Jurkat, Clone E6-1 (cell line): ENCODE measurements around the gene L2HGDH. TPM values are rescaled to one million over a fixed set of nuclear protein-coding genes. Genes with fewer than 3 reads are reported as not detected.
"Not testable (repeated sequence)": the region's sequence is repeated elsewhere in the genome, so short reads cannot be mapped to it uniquely, and the experiment has no call there.

Experiments used
- DNase-seq: peaks from one replicate; pipeline ENCODE4 v3.0.0-alpha.2; 2011; ENCODE audit warnings: low read depth, low spot score
- H3K4me3 ChIP-seq: 2 replicates; pipeline ENCODE4 v1.5.1; 2011; ENCODE audit warnings: mild to moderate bottlenecking, low read length, control low read depth, moderate library complexity
- polyA plus RNA-seq: library from polyadenylated mRNA; unstranded; fragments of >200 nt; gene quantifications from one replicate; pipeline ENCODE4 v1.2.1, GENCODE V29; 2012; ENCODE audit warnings: missing spikeins; ENCODE audit not compliant: insufficient read length, insufficient read depth

L2HGDH gene
- 10.4 TPM for polyA plus RNA-seq

GRCh38 chr14:50311972-50312733, at the start of gene L2HGDH, which contains the start of gene DMAC2L:
TSS of gene L2HGDH (minus strand) at chr14:50312229. CDS start at chr14:50312150, 79 bp downstream.
TSS of gene DMAC2L (plus strand) at chr14:50312324. CDS start at chr14:50321488, 9,164 bp downstream.
- DNase-seq, result peak; percentile 80
- peak within 1 kb of the TSS; percentile 92 for H3K4me3 ChIP-seq

DNA sequence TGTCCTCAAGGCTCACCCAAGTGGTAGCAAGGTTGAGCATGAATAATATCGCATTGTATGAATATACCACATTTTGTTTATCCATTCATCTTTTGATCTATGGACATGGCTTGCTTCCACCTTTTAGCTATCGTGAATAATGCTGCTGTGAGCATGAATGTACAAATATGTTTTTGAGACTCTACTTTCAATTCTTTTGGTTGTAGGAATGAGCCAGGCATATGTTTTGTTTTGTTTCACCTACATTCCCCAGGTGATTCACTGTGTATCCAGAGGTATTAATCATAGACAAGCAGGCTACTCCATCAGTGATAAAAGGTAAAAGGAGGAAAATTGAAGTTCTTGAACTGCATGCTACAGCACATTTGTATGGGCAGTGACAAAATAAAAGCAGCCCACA, 48.8 kb upstream of the L2HGDH start:
- no peak overlapping the region for H3K4me3 ChIP-seq
- no peak for DNase-seq

DNA sequence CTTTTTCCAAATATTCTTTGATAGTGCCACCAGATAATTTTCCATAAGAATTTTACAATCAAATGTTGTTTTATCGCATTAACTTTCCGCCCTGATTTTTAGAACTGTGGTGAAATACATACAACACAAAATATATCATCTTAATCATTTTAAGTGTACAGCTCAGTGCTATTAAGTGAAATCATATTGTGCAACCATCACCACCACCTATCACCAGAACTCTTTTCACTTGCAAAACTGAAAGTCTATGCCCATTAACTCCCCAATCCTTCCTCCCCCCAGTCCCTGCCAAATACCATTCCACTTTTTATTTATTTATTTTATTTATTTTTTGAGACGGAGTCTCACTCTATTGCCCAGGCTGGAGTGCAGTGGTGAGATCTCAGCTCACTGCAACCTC, 48.1 kb upstream of the L2HGDH start:
- no peak for DNase-seq
- no peak overlapping the region for H3K4me3 ChIP-seq

GRCh38 chr14:50359631-50360030, 47.6 kb upstream of the L2HGDH start:
- no peak overlapping the region for H3K4me3 ChIP-seq
- DNase-seq, result no peak

DNA sequence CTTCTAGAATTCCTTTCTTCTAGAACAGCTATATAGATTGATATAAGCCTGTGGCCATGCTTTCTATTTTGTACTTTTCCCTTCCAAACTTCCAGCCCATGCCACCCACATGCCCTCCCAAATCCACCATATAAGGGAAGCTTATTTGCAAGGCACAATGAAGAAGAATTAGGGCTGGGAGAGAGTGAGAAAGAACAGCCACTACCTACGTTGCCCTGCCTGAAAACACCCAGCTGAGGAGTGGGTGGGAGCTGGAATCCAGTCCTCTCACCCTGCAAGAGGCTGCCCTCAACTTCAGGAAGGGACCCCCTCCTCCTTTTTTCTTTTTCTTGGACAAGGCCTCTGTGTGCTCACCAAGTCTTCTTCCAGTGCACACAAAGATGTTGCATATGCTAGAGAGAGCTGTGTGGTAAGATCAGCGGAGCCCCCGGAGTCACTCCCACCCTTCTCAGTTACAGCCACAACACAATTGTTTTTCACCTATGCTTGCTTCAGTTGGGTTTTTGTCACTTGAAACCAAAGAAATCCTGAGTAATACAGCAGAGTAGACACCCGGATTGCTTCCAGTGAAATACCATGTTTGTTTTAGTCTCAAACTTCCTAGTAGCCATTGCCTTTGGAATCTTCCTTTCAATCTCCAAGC, 45.8 kb upstream of the L2HGDH start:
- no peak for DNase-seq
- H3K4me3 ChIP-seq, result no peak overlapping the region

DNA sequence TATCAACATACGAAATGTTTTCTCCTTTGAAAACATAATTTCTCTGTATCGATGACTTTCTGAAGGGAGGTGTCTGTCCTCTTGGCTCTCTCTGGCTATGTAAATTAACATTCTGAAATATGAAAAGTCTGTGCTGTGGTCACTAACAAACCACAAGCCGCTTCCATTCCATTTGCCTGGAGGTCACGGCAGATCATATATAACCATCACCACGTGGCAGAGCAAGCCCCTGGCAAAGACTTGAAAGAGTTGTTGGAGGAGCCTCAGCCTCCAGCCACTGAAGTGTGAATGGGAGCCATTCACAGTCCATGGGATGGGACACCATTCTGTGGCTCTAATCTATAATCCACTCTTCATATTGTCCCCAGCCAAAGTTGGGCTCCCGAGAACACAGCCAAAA, 45.1 kb upstream of the L2HGDH start:
- no peak for DNase-seq

DNA sequence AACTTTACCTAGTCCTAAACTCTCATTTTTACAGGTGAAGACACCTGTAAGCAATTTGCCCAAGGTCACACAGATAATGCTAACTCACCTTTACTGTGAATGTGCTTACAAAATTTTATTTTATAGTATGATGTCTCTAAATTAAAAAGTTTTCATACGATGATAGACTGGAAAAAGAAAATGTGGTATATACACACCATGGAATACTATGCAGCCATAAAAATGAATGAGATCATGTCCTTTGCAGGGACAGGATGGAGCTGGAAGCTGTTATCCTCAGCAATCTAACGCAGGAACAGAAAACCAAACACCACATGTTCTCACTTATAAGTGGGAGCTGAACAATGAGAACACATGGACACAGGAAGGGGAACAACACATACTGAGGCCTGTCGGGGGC, 44.3 kb upstream of the L2HGDH start:
- not testable (repeated sequence) for DNase-seq, H3K4me3 ChIP-seq

More for the DNA sequence above, 45.1 kb upstream of the L2HGDH start:
- no peak overlapping the region for H3K4me3 ChIP-seq

- no peak overlapping the region for H3K4me3 ChIP-seq
- DNase-seq, result no peak
Measured at GRCh38 chr14:50355692-50356091, 43.7 kb upstream of the L2HGDH start.

- DNase-seq, result no peak
Measured at GRCh38 chr14:50354527-50354926, 42.5 kb upstream of the L2HGDH start.

GRCh38 chr14:50353126-50353525, 41.1 kb upstream of the L2HGDH start:
- no peak overlapping the region for H3K4me3 ChIP-seq
- no peak for DNase-seq

More at GRCh38 chr14:50354527-50354926, 42.5 kb upstream of the L2HGDH start:
- H3K4me3 ChIP-seq, result no peak overlapping the region

DNA sequence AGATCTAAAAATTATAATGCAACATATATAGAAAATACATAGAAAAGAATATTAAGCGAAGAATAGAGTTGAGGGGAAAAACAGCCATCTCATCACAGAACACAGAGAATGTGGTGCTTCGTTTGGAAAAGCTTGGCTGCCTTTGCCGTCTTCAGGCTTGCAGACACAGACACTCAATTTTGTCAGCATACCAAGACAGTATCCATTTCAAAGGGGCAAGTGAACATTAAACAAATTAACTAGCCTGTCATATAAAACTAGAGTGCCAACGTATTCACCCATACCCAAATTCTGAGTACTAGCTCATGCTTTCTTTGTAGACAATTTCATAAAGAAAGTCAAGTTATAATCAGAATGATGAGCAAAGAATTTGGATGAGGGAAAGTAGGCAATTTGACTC, 40.6 kb upstream of the L2HGDH start:
- no peak for DNase-seq
- no peak overlapping the region for H3K4me3 ChIP-seq

GRCh38 chr14:50350975-50351374, 38.9 kb upstream of the L2HGDH start:
- no peak overlapping the region for H3K4me3 ChIP-seq
- no peak for DNase-seq

- H3K4me3 ChIP-seq, result no peak overlapping the region
- DNase-seq, result no peak
Measured at GRCh38 chr14:50348933-50349332, 36.9 kb upstream of the L2HGDH start.

GRCh38 chr14:50347521-50347920, 35.5 kb upstream of the L2HGDH start:
- no peak for DNase-seq
- no peak overlapping the region for H3K4me3 ChIP-seq

- DNase-seq, result no peak
- H3K4me3 ChIP-seq, result no peak overlapping the region
Measured at GRCh38 chr14:50345846-50346422, 33.9 kb upstream of the L2HGDH start.

DNA sequence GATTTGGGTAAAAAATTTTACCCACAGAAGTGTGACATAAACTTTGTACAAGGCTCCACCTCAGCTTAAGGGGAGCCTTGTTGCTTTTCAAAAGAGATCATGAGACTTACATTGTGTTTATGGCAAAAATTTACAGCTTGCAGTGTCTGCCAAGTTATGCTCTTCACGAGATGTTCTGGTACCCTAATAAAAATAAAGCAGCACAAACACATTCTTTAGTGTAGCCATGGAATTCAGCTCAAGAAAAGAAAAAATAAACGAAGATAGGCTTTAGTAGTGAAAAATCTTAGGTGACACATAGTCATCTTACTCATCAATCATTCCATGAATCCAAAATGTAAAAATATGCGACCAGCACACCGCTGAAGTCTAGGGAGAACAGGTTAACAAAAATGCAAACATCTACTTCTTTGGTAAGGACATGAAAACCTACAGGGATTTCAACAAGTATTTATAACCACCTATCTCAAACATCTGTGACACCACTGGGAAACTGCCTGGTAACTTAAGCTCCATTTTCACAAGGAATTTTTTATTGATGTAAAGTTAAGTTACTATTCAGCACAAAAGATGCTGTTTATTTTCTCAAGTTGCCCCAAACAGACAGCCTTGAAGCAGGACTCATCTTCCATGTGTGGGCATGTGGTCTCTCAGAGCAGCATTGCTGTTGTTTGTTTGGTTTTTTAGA, 33.0 kb upstream of the L2HGDH start:
- DNase-seq, result no peak
- no peak overlapping the region for H3K4me3 ChIP-seq

DNA sequence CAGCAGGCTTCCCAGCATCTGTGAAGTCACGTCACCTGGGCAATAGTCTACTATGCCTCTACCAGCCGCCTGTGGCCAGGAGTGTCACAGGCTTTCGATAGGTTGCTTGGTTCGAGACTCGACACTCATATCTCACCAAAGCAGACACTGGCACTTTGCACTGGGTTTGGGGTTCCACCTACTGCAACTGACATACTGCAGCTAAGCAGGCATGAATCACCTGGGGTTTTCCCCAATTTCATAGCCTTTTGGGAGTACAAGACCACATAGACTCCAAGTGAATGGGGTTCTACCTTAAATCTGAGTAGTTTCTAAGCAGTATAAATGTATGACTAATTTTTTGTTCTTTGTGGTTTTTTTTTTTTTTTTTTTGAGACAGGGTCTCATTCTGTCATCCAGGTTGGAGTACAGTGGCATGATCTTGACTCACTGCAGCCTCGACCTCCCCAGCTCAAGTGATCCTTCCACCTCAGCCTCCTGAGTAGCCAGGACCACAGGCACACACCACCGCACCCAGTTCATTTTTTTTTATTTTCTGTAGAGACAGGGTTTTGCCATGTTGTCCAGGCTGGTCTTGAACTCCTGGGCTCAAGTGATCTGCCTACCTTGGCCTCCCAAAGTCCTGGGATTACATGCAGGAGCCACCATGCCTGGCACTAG, 32.2 kb upstream of the L2HGDH start:
- DNase-seq, result no peak
- no peak overlapping the region for H3K4me3 ChIP-seq

GRCh38 chr14:50343434-50343833, 31.4 kb upstream of the L2HGDH start:
- no peak for DNase-seq
- H3K4me3 ChIP-seq, result no peak overlapping the region
